Measurements from ENCODE around the gene PGA3. TPM values are rescaled to one million over a fixed set of nuclear protein-coding genes. Genes with fewer than 3 reads are reported as not detected.
"Not testable (repeated sequence)": the region's sequence is repeated elsewhere in the genome, so short reads cannot be mapped to it uniquely, and the experiment has no call there.

Gene PGA3
- total RNA-seq (2021; fragmentation: NEBNext Ultra II Directional; extraction: Animal tissue kit (Norgen Biotek cat#: 25700)) = not detected in 2 replicates
- 0.20 TPM in 1 of 2 replicates, not detected in the other for polyA plus RNA-seq (2011; rRNA removed)
- polyA plus RNA-seq (2011; cell fraction: cytosol; rRNA removed) = not detected
- 0.31 TPM for polyA plus RNA-seq (2011; cell fraction: nucleus; rRNA removed)
- polyA plus RNA-seq (2012, experiment 1 of 2) = 0.11 to 0.42 TPM in 2 of 4 replicates, not detected in the others
- not detected for polyA plus RNA-seq (2012, experiment 2 of 2)
- polyA plus RNA-seq (2013, experiment 1 of 2) = not detected
- polyA plus RNA-seq (2013, experiment 2 of 2) = 0.22 TPM
- polyA minus RNA-seq (2011; rRNA and poly(A)+ RNA removed) = 0.13 TPM in 1 of 2 replicates, not detected in the other
- polyA minus RNA-seq (2011; cell fraction: cytosol; rRNA and poly(A)+ RNA removed) = not detected
- 0.70 TPM for polyA minus RNA-seq (2011; cell fraction: nucleus; rRNA and poly(A)+ RNA removed)
- long read RNA-seq, experiment 1 = 0 reads
- long read RNA-seq, experiment 2 = 0 reads

DNA sequence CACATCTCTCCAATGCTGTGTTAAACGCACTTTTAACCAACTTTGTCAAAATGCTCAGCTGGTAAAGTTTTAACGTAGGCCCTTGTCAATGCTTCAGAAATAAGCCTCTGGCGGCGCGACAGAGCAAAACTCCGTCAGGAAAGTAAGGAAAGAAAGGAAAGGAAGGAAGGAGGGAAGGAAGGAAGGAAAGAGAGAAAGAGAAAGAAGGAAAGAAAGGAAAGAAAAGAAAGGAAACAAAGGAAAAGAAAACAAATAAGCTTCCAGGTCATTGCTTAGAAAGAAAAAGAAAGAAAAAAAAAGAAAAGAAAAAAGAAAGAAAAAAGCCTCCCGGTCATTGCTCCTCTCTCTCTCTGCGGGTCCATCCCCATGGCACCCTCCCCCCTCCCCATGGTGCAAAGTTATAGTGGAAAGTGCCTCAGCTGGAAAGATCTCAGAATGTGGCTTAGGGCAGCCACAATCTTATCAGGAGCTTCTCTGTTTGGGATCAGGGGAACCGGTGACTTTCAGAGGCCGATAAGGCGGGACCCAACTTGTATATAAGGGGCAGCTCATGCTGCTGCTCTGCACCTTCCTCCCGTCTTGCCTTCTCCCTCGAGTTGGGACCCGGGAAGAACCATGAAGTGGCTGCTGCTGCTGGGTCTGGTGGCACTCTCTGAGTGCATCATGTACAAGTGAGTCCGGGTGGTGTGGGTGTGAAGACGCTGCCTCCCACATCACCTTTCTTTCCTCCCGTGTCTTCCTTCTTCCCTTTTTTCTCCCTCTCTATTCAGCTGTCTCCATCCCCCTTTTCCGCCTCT lies at the start of gene PGA3:
Gene PGA3, plus strand, starts transcription at position 566 of the 797 bp plus-strand sequence. Its CDS starts 50 bp downstream, at position 616.
- H3K27ac ChIP-seq (ENCODE audit: low read depth, low read length); H2BK120ac ChIP-seq (replicated peaks; ENCODE audit: low read depth, low read length); H2BK15ac ChIP-seq (ENCODE audit: low read length); H3K14ac ChIP-seq (ENCODE audit: insufficient read length); H2AK5ac ChIP-seq (ENCODE audit: low read depth, low read length); H3K56ac ChIP-seq (replicated peaks; ENCODE audit: insufficient read length, low read depth, low read length); H4K8ac ChIP-seq (ENCODE audit: extremely low read depth, insufficient read depth, low read length); H2AFZ ChIP-seq (ENCODE audit: low read length); FAIRE-seq; H2BK5ac ChIP-seq (ENCODE audit: low read depth, low read length); H4K91ac ChIP-seq (replicated peaks; ENCODE audit: insufficient read length, low read length); H3K36me3 ChIP-seq (ENCODE audit: control insufficient read depth in 2 of 4, insufficient read depth in 4 of 4, low read length in 3 of 4); H3K79me2 ChIP-seq (ENCODE audit: control insufficient read depth in 1 of 2, insufficient read depth in 2 of 2, low read length in 2 of 2); H3K27me3 ChIP-seq (replicated peaks in 1 of 4; ENCODE audit: control insufficient read depth in 3 of 4, extremely low read depth in 1 of 4, insufficient read depth in 3 of 4, low read length in 3 of 4); H4K20me1 ChIP-seq (replicated peaks in 1 of 2; ENCODE audit: control insufficient read depth in 1 of 2, insufficient read depth in 2 of 2, low read length in 2 of 2); H3K9ac ChIP-seq (replicated peaks in 1 of 4; ENCODE audit: extremely low read depth in 1 of 4, low read depth in 3 of 4, low read length in 3 of 4); POLR2A ChIA-PET (ENCODE audit: partially characterized antibody); H2BK12ac ChIP-seq (ENCODE audit: low read depth, low read length); H3K4ac ChIP-seq (replicated peaks; ENCODE audit: insufficient read length, low read depth, low read length); H3K4me1 ChIP-seq (replicated peaks in 1 of 4; ENCODE audit: control insufficient read depth in 3 of 4, insufficient read depth in 4 of 4, low read length in 3 of 4); H3K9me3 ChIP-seq (ENCODE audit: insufficient read depth in 2 of 2, low read depth in 1 of 2, low read length in 1 of 2); H4K5ac ChIP-seq (ENCODE audit: insufficient read length, low read depth, low read length); DNase-seq (ENCODE audit: low read depth in 1 of 2, low spot score in 2 of 2); H3K23me2 ChIP-seq (ENCODE audit: low read depth, low read length); H3K79me1 ChIP-seq (ENCODE audit: low read depth, low read length); H2BK20ac ChIP-seq (ENCODE audit: low read length); H3K4me2 ChIP-seq (ENCODE audit: insufficient read depth in 1 of 2, low read depth in 2 of 2, low read length in 2 of 2); H3K23ac ChIP-seq (ENCODE audit: insufficient read length); H3K18ac ChIP-seq (ENCODE audit: extremely low read depth, low read length); H3K4me3 ChIP-seq (ENCODE audit: extremely low read depth in 1 of 4, insufficient read depth in 2 of 4, low read depth in 3 of 4, low read length in 4 of 4): not testable (repeated sequence)
- 79% methylated on average over 9 of the region's 18 CpGs; no CpG with 5 or more reads in 1 of the 2 experiments for WGBS, 2 experiments (ENCODE audit: extremely low coverage in 1 of 2, insufficient coverage in 1 of 2, insufficient read length in 1 of 2, insufficient replicate concordance in 2 of 2, low coverage in 1 of 2, low lambda C conversion rate in 2 of 2, missing lambda C conversion rate in 1 of 2)
- CTCF ChIA-PET (ENCODE audit: partially characterized antibody) = interaction anchor here (0.7 to 1.7 kb wide), 2 partner anchors 15 to 19 kb away, joined by 4 to 5 read pairs; no protein-coding TSS in a partner anchor

All from H1 (cell line).